GM19438 (cell line): Measurements from ENCODE around the gene DDX3X.

Source experiments
- ATAC-seq: cut with Tn5 transposase; IDR thresholded peaks from one replicate; pipeline ENCODE4 v1.9.1; 2021; ENCODE audit warnings: low read depth; ENCODE audit not compliant: unreplicated experiment

Gene DDX3X

GRCh38 chrX:41326431-41326830 lies 7.5 kb upstream of the DDX3X start:
- no peak for ATAC-seq

- no peak for ATAC-seq
Measured at GRCh38 chrX:41327341-41327740, 6.6 kb upstream of the DDX3X start.

- no peak for ATAC-seq
Measured at GRCh38 chrX:41329101-41329500, 4.9 kb upstream of the DDX3X start.

GRCh38 chrX:41332005-41332404 lies 2.0 kb upstream of the DDX3X start:
- ATAC-seq: no peak

- ATAC-seq: peak; percentile 12
Measured at GRCh38 chrX:41332408-41333002, 1.5 kb upstream of the DDX3X start.

GRCh38 chrX:41333003-41333743 lies 789 bp upstream of the DDX3X start:
- peak; percentile 33 for ATAC-seq

GRCh38 chrX:41334363-41335197 lies 618 bp downstream of the DDX3X start:
- peak; percentile 22 for ATAC-seq

GRCh38 chrX:41335198-41335957 lies 1.4 kb downstream of the DDX3X start:
- no peak for ATAC-seq

GRCh38 chrX:41335958-41336331 lies 2.0 kb downstream of the DDX3X start:
- no peak for ATAC-seq

- ATAC-seq: no peak
Measured at GRCh38 chrX:41336447-41336846, 2.5 kb downstream of the DDX3X start.

GRCh38 chrX:41337140-41337539 lies 3.2 kb downstream of the DDX3X start:
- no peak for ATAC-seq

GRCh38 chrX:41338436-41338835 lies 4.5 kb downstream of the DDX3X start:
- no peak for ATAC-seq

- ATAC-seq: no peak
Measured at GRCh38 chrX:41339148-41339547, 5.2 kb downstream of the DDX3X start.

GRCh38 chrX:41344053-41344452 lies 10.1 kb downstream of the DDX3X start:
- ATAC-seq: no peak

GRCh38 chrX:41347186-41347585 lies 13.2 kb downstream of the DDX3X start:
- ATAC-seq: no peak

- ATAC-seq: no peak
Measured at GRCh38 chrX:41348551-41348950, 14.6 kb downstream of the DDX3X start.

- no peak for ATAC-seq
Measured at GRCh38 chrX:41350150-41350975, 16.4 kb downstream of the DDX3X start.

- no peak for ATAC-seq
Measured at GRCh38 chrX:41350976-41351569, 17.1 kb downstream of the DDX3X start.

GRCh38 chrX:41351923-41352322 lies 18.0 kb downstream of the DDX3X start:
- no peak for ATAC-seq
